ENCODE results near the gene PCDH19.

- TF ChIP-seq CTCF (IDR thresholded peaks at IDR 0.05) (no peak), POLR2A (IDR thresholded peaks at IDR 0.05) (no peak)
Measured at GRCh38 chrX:100356351-100356896, 53.6 kb downstream of the PCDH19 start.

Data from heart left ventricle (tissue), 13 donors.